Activated CD8-positive, alpha-beta memory T cell treated with anti-CD3 and anti-CD28 coated beads for 36 hours (primary cell): Measurements from ENCODE around the gene TRIM72. TPM values are rescaled to one million over a fixed set of nuclear protein-coding genes. Genes with fewer than 3 reads are reported as not detected.
"Not testable (repeated sequence)": the region's sequence is repeated elsewhere in the genome, so short reads cannot be mapped to it uniquely, and the experiment has no call there.

Experiments used
- CTCF ChIA-PET: fragments of 350-600 bp; sonication (Branson Sonifier 250); formaldehyde crosslinking; loops from one replicate; lab custom pipeline; 2021; ENCODE audit warnings: antibody characterized with exemption; lab: Charles Lee
- POLR2A ChIA-PET: fragments of 350-600 bp; sonication (Branson Sonifier 250); formaldehyde crosslinking; loops from one replicate; lab custom pipeline; 2021; ENCODE audit warnings: antibody characterized with exemption; lab: Charles Lee
- total RNA-seq, 2 experiments: library from RNA; stranded (reverse); gene quantifications; one replicate each; pipeline ENCODE4 v1.2.3, GENCODE V29; 2021

The TRIM72 gene, protein sequence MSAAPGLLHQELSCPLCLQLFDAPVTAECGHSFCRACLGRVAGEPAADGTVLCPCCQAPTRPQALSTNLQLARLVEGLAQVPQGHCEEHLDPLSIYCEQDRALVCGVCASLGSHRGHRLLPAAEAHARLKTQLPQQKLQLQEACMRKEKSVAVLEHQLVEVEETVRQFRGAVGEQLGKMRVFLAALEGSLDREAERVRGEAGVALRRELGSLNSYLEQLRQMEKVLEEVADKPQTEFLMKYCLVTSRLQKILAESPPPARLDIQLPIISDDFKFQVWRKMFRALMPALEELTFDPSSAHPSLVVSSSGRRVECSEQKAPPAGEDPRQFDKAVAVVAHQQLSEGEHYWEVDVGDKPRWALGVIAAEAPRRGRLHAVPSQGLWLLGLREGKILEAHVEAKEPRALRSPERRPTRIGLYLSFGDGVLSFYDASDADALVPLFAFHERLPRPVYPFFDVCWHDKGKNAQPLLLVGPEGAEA
- total RNA-seq: not detected

DNA sequence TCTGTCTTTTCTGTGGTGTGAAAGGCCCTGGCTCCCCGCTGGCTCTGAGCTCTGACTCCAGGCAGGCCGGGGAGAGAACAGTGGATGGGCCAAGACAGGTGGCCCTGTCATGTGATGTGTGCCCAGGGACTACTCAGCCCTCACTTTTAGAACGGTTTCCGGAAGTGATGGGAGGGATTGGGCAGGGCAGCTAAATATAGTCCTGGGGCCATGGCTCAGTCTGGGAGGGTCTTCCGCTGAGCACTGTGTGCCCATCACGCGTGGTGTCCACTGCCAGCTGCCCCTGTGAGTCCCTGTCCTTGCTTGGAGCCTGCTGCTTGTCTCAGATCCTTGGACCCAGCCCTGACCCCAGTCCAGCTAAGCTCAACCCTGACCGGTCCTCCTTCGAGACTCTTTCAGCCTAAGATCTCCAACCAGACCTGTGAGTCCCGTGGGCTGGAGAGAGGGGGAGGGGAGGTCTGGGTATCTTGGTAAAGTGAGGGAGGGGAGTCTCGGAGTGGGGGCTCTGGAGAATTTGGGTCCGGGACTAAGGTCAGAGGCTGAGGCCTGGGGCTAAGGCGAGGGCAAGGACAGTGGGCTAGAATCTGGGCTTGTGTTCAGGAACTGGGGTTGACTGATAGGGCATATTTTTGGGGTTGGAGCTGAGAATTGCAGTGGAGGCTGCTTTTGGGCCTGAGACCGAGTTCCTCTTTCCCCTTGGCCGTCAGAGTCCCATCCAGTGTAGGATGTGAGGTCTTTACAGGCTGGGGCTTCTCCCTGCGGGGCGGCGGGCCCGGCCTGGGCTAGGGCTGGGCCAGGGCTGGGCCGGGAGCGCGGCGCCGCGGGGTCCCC, at the start of gene TRIM72:
Gene TRIM72 (plus strand): TSS at position 243 of the 831 bp plus-strand sequence. CDS start 620 bp downstream, outside the sequence.
- ChIA-PET CTCF (interaction anchor here (1.0 kb wide), 1 partner anchor 206 kb away, joined by 3 read pairs; no protein-coding TSS in a partner anchor), POLR2A (interaction anchor here (0.7 to 1.1 kb wide), 2 partner anchors 12 to 13 kb away, joined by 3 to 6 read pairs; no protein-coding TSS in a partner anchor)

DNA sequence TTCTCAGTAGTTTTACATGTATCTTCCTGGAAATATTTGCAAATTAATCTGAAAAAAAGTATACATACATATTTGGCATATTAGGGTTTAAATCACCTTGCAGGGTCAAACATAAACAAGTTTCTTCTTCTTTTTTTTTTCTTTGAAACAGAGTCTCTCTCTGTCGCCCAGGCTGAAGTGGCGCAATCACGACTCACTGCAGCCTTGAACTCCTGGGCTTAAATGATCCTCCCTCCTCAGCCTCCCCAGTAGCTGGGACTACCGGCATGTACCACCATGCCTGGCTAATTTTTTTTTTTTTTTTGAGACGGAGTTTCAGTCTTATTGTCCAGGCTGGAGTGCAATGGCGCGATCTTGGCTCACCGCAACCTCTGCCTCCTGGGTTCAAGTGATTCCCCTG, 46.6 kb upstream of the TRIM72 start:
- ChIA-PET POLR2A (no interaction called here), CTCF (no interaction called here)

DNA sequence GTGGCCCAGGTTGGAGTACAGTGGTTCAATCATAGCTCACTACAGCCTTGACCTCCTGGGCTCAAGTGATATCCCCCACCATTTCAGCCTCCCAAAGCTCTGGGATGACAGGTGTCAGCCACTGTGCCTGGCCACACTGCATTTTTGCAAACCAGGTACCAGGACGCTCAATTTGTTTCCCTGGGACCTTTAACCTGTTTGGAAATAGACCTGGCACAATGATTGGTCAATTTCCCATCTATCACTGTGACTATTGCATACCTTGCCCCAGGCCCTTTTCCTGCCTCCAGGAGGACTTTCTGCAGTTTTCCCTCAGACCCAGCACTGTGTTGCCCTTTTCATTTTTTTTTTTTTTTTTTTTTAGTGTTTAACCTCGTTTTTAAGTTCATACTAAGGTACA, 45.1 kb upstream of the TRIM72 start:
- POLR2A ChIA-PET: no interaction called here
- CTCF ChIA-PET: no interaction called here

DNA sequence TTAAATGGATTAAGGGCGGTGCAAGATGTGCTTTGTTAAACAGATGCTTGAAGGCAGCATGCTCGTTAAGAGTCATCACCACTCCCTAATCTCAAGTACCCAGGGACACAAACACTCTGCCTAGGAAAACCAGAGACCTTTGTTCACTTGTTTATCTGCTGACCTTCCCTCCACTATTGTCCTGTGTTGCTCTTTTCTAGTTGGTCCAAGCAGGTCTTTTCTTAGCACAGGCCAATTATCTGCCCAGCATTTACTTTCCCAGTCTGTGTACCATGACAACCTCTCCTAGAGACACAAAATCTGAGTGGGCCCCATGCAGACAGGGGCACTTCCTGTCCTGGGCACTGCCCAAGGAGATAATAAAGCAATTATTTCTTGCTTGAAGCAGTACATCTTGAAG, 43.9 kb upstream of the TRIM72 start:
- CTCF ChIA-PET: interaction anchor here (0.6 kb wide), 1 partner anchor 16 kb away, joined by 3 read pairs; no protein-coding TSS in a partner anchor
- POLR2A ChIA-PET: not testable (repeated sequence)

DNA sequence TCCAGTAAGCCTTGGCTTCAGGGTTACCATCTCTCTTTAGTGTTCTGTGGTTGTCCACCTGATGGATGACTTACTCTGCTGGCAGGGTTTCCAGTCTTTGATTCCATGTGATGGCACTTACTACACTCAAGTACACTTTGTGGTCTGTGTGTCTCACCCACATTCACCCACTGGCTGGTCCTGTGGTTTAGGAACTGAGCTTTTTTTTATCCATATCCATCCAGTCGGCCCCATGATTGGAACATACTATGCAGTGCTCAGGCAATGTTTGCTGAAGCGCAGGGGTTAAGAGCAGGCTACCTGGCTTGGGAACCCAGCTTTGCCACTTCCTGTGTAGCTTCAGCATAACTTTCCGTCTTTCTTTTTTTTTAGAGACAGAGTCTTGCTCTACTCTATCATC, 36.8 kb upstream of the TRIM72 start:
- ChIA-PET POLR2A (interaction anchor here (0.8 to 1.3 kb wide), 2 partner anchors 35 to 59 kb away, joined by 4 read pairs; partner anchors contain the start of gene KAT8), CTCF (interaction anchor here (1.2 to 2.1 kb wide), 3 partner anchors 13 to 35 kb away, joined by 3 to 11 read pairs (median 3); no protein-coding TSS in a partner anchor)

DNA sequence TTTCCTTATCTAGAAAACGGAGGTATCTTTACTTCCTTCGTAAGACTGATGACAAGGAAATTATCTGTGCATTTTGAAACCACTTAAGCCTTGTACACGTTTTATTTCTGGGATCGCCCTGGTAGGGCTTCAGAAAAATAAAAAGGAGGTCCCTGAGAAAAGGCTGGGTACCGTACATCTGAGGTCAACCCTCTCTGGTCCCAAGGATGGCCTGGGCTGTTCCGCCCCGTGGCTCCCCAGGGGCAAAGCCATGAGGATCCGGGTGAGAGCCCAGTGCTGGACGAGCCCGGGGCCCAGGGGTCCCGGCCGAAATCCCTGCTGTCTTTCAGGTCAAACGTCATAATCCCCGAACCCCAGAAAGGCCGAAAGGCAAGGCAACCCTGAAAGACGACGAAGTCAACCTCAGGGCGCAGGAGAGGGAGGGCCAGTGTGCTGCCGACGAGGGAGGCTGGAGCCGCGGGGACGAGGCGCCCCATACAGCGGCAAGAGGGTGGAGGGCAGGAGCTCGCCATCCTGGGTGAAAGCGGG, 34.6 kb upstream of the TRIM72 start:
- POLR2A ChIA-PET: interaction anchor here (0.6 to 2.1 kb wide), 14 partner anchors 10 to 1433 kb away, joined by 3 to 22 read pairs (median 4); partner anchors contain the start of genes KAT8, PYCARD, STX4 and ZNF646
- CTCF ChIA-PET: interaction anchor here (0.7 to 1.5 kb wide), 3 partner anchors 37 to 280 kb away, joined by 3 to 14 read pairs (median 4); partner anchors contain the start of gene ARMC5

DNA sequence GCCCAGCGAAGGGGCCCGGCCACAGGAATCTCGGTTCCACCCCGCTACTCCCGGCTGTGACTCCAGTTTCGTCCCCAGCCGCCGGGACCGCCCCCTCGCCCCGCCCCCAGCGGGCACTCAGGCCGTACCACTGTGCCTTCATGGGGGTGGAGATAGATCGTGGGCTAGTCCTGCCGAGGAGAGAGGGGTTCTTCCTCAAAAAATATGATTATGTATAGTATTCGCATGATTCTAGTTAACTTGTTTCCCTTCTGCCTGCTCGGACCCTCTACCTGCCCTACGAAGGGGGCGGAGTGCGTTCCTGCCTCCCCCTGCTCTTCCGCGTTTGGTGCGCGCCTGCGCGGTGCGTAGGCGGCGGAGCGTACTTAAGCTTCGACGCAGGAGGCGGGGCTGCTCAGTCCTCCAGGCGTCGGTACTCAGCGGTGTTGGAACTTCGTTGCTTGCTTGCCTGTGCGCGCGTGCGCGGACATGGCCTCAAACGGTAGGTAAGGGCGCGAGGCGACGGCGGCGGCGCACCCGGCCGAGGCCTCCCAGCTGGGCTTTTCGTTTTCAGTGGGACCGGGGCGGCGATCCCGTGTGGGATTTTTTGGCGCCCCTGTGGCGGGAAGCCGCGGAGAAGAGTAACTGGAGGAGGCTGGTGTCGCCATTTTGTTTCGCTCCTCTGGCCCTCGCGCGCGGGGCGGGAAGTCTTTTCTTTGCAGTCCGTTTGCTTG, 34.0 kb upstream of the TRIM72 start, which contains the start of gene FUS:
Gene FUS (plus strand): TSS at position 393 of the 713 bp plus-strand sequence. CDS start 76 bp downstream, at position 469.
- ChIA-PET POLR2A (interaction anchor here (0.5 to 2.1 kb wide), 22 partner anchors 10 to 1434 kb away, joined by 3 to 22 read pairs (median 4); partner anchors contain the start of genes ARMC5, KAT8, PYCARD and STX4), CTCF (interaction anchor here (0.7 to 1.5 kb wide), 5 partner anchors 10 to 279 kb away, joined by 3 to 14 read pairs (median 4); partner anchors contain the start of gene ARMC5)

DNA sequence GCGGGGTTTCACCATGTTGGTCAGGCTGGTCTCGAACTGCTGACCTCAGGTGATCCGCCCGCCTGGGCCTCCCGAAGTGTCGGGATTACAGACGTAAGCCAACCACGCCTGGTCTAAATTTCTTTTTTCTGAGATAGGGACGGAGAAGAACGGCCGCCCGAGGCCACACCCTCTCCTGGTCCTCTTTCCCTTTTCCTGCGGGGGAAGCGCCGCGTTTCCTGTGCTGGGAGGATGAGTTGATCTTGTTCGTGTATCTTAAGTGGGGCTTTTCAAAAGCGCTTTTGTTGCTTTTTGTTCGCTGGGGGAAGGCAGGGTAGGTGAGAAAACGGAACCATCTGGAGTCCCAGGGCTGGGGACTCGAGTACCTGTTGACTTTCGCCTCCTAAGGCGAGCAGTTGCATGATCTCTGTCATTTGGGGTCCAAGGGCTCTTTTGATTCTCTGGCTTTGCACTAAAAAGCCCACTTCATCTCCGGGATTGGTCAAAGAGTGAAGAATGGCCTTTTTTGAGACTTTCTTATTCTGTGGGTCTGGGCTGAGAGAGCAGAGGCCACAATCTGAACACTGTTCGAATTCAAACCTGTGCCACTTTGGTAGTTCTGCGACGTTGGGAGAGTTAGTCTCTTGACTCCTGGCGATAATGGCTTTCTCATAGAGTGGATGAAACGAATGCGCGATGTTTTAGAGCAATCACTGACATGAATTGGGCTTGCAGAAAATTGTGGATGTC, 32.7 kb upstream of the TRIM72 start:
- POLR2A ChIA-PET: interaction anchor here (1.1 to 2.1 kb wide), 12 partner anchors 8 to 692 kb away, joined by 3 to 22 read pairs (median 4); partner anchors contain the start of genes ARMC5, KAT8, PYCARD and ZNF267
- CTCF ChIA-PET: interaction anchor here (0.7 to 1.2 kb wide), 4 partner anchors 9 to 262 kb away, joined by 3 to 5 read pairs (median 4); no protein-coding TSS in a partner anchor

DNA sequence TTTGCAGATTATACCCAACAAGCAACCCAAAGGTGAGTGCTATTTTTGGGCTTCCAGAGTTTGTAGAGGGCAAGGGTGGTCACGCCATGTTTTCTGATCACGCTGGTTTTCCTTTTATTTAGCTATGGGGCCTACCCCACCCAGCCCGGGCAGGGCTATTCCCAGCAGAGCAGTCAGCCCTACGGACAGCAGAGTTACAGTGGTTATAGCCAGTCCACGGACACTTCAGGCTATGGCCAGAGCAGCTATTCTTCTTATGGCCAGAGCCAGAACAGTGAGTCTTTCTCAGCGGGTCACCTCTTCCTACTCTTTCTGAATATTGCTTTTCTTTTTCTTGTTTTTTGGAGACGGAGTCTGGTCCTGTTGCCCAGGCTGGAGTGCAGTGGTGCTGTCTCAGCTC, 31.5 kb upstream of the TRIM72 start:
- CTCF ChIA-PET: interaction anchor here (0.7 to 1.4 kb wide), 5 partner anchors 16 to 276 kb away, joined by 3 to 7 read pairs (median 5); partner anchors contain the start of gene ARMC5
- POLR2A ChIA-PET: interaction anchor here (0.5 to 1.4 kb wide), 7 partner anchors 12 to 1058 kb away, joined by 3 to 6 read pairs (median 3); partner anchors contain the start of genes ARMC5, ZNF646 and ZNF668

DNA sequence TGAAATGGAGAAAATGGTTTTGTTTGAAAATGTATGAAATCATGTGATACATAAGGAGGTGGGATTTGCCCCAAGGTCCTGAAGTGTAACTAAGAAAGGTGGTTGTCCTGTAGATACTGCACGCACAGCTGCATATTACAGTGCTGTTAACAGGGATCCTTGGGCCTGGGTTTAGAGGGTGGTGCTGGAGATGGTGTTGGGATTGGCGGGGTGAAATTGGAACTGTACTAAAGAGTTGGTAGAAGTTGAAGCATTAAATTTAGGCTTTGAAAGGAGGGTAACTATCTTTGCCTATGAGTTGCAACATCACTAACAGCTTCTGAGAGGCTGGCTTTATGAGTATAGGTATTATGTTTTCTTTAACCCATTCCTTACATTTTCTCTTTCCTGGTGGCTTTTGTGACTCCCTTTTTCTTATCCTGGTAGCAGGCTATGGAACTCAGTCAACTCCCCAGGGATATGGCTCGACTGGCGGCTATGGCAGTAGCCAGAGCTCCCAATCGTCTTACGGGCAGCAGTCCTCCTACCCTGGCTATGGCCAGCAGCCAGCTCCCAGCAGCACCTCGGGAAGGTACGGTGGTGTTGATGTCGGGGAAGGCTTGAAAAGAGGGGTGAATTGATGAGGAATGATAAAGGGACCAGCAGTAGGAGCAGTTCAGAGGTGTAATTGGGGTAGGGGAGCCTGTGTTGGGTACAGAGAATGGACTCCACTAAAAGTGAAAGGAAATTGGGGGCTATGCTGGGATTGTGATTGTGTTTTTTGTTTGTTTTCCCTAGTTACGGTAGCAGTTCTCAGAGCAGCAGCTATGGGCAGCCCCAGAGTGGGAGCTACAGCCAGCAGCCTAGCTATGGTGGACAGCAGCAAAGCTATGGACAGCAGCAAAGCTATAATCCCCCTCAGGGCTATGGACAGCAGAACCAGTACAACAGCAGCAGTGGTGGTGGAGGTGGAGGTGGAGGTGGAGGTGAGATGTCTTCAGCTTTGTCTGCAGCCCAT, 30.2 kb upstream of the TRIM72 start:
- CTCF ChIA-PET: interaction anchor here (1.1 kb wide), 1 partner anchor 18 kb away, joined by 5 read pairs; no protein-coding TSS in a partner anchor
- POLR2A ChIA-PET: interaction anchor here (0.5 to 1.9 kb wide), 9 partner anchors 10 to 238 kb away, joined by 3 to 9 read pairs (median 4); partner anchors contain the start of gene KAT8

DNA sequence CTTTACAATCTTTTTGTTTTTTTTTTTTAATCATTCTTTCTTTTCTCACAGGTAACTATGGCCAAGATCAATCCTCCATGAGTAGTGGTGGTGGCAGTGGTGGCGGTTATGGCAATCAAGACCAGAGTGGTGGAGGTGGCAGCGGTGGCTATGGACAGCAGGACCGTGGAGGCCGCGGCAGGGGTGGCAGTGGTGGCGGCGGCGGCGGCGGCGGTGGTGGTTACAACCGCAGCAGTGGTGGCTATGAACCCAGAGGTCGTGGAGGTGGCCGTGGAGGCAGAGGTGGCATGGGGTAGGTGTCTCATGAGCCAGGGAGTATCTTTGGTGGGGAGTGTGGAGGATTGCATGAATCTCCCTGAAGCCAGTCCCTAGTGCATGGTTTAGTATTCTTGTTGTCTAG, 29.0 kb upstream of the TRIM72 start:
- CTCF ChIA-PET: no interaction called here
- POLR2A ChIA-PET: interaction anchor here (0.7 to 1.9 kb wide), 3 partner anchors 19 to 198 kb away, joined by 5 to 9 read pairs (median 7); no protein-coding TSS in a partner anchor

DNA sequence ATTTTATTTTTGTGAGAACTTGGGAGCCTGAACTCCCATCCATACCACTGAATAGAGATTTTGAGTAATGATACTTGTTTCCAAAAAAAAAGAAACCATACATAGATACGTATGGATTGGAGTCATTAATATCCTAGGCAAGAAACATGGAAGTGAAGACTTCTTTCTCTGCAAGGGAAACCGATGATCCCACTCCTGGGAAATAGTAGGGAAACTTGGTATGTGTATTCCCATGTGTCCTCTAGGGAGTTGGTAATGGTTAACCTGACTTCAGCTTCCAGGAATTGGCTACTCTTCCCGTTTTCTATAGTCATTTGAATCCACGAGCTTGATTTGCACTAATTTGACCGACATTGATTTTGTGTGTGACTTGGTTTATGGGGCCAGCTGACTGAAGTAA, 28.6 kb upstream of the TRIM72 start:
- ChIA-PET CTCF (no interaction called here), POLR2A (no interaction called here)

DNA sequence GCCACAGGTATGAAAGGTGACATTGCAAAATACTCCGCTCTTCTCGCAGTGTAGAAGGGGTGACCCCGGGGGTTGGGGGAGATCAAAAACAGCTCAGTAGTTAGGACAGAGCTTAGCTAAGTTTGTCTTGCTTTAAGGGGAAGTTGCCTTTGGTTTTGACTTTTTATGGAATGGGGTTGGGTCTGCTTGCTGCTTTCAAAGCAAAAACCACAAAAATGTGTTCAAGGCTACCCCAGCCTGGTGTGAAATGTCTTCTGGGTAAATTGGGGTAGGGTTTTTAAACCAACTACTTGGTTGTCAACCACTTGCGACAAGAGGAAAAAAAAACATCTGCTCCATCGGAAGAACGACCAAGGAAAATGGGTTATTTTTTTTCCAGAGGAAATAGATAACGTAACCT, 27.7 kb upstream of the TRIM72 start:
- POLR2A ChIA-PET: no interaction called here
- CTCF ChIA-PET: no interaction called here

DNA sequence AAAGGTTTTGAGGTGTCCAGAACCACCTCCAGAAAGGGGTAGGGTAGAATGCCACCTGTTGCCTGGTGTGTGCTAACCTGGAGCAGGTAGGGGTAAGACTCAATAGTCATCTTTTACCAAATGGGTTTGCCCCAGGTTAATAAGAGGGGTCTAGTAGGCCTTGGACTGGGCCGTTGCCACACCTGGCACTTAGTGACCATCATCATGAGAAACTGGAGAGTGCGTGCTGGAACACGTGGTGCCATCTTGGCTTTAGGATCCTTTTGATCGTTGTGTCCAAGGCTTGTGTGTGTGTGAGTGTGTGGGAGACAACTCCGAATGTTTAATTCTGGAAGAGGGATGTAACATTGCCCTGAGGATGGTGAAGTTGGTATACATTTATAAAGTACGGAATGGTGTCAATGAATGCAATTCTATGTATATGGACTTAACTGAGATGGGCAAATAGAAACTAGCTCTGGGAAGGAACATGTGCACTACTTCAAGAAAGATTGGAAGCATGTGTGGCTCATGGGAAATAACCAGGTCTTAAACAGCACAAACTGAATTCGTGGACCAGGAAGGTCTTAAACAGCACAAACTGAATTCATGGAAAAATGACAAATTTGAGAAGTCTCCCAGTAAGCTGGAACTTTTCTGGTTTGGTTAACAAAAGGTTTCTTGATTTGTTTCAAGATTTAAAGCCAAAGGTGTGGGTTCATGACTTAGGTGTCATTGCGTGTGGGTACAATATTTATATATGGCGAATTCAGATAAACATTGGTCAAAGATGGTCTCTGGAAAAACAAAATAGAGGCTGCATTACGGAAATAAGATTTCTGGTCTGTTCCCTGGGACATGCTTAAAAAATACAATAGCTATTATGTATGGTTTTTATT, 26.8 kb upstream of the TRIM72 start:
- ChIA-PET CTCF (interaction anchor here (0.6 to 1.6 kb wide), 2 partner anchors 12 to 48 kb away, joined by 4 read pairs; no protein-coding TSS in a partner anchor), POLR2A (interaction anchor here (1.4 kb wide), 1 partner anchor 11 kb away, joined by 4 read pairs; no protein-coding TSS in a partner anchor)
